Activated T-helper 1 cell treated with anti-CD3 and anti-CD28 coated beads, Interleukin-12 subunit alpha, Interleukin-12 subunit beta, Interleukin-2, Interleukin-4 antibody, amounts not matched to agents 30 ng/mL and 10 ng/mL and 1 ng/mL, durations not matched to agents 14 hours and 24 hours and 36 hours (primary cell): ENCODE measurements around the gene CGNL1. TPM values are rescaled to one million over a fixed set of nuclear protein-coding genes. Genes with fewer than 3 reads are reported as not detected.

Source experiments
- DNase-seq: peaks from one replicate; pipeline ENCODE4 v3.0.0; 2021; ENCODE audit warnings: low spot score
- H3K27ac Mint-ChIP-seq: one replicate; pipeline ENCODE4 v1.8.0; 2021; ENCODE audit warnings: mild to moderate bottlenecking, mixed read lengths
- H3K27me3 Mint-ChIP-seq: one replicate; pipeline ENCODE4 v1.8.0; 2022; ENCODE audit warnings: mild to moderate bottlenecking, moderate library complexity, mixed read lengths; ENCODE audit not compliant: insufficient read depth
- H3K36me3 Mint-ChIP-seq: one replicate; pipeline ENCODE4 v1.8.0; 2021; ENCODE audit warnings: low read depth, mixed read lengths
- H3K4me1 Mint-ChIP-seq: one replicate; pipeline ENCODE4 v1.8.0; 2021; ENCODE audit warnings: low read depth, mixed read lengths
- H3K4me3 Mint-ChIP-seq: one replicate; pipeline ENCODE4 v1.8.0; 2021; ENCODE audit warnings: mild to moderate bottlenecking, moderate library complexity, mixed read lengths
- H3K9me3 Mint-ChIP-seq: one replicate; pipeline ENCODE4 v1.8.0; 2021; ENCODE audit warnings: mixed read lengths
- intact Hi-C: fragments of 100-400 bp; cut with micrococcal nuclease; formaldehyde crosslinking; loops from one replicate; pipeline ENCODE4 v1.15.1; 2024
- total RNA-seq: library from RNA; stranded (reverse); gene quantifications from 2 replicates; pipeline ENCODE4 v1.2.3, GENCODE V29; 2022

Gene CGNL1
- total RNA-seq, 1 donor from 2014 or later, result not detected

DNA sequence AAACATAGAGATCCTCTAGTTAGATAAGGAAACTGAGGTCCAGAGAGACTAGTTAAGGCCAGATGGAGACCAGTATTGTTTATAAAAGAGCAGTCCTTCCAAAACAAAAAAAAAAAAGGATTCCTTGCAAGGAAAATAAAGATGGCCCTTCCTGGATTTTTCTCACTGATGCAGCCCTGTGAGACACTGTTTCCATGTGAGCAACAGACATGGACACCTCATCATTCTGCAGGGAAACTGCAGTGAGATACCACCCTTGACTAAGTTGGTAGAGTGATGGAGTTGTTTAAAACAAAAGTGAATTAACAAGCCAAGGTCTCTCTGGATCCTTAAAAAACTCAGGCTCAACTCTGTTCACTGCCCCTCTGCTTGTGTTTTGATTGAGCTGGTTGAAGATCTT is 149.8 kb downstream of the CGNL1 start:
- DNase-seq, result no peak
- H3K27me3 Mint-ChIP-seq, result peaks cover 14% of the 10 kb centered on the region
- H3K36me3 Mint-ChIP-seq, result no peaks in the 10 kb centered on the region
- no peak overlapping the region for H3K4me3 Mint-ChIP-seq
- no peaks in the 10 kb centered on the region for H3K4me1 Mint-ChIP-seq
- H3K9me3 Mint-ChIP-seq, result no peaks in the 10 kb centered on the region
- intact Hi-C loops, result loop anchor here (2.0 kb wide), 1 partner anchor 1029 kb away; no protein-coding TSS in a partner anchor
- no peak overlapping the region for H3K27ac Mint-ChIP-seq

- no peaks in the 10 kb centered on the region for H3K36me3 Mint-ChIP-seq
- H3K27ac Mint-ChIP-seq, result no peak overlapping the region
- no peaks in the 10 kb centered on the region for H3K4me1 Mint-ChIP-seq
- no peaks in the 10 kb centered on the region for H3K9me3 Mint-ChIP-seq
- peaks cover 14% of the 10 kb centered on the region for H3K27me3 Mint-ChIP-seq
- intact Hi-C loops, result loop anchor here (1.0 to 2.0 kb wide), 2 partner anchors 380 to 1030 kb away; no protein-coding TSS in a partner anchor
- no peak for DNase-seq
- no peak overlapping the region for H3K4me3 Mint-ChIP-seq
Measured at GRCh38 chr15:57526615-57527014, 150.3 kb downstream of the CGNL1 start.

DNA sequence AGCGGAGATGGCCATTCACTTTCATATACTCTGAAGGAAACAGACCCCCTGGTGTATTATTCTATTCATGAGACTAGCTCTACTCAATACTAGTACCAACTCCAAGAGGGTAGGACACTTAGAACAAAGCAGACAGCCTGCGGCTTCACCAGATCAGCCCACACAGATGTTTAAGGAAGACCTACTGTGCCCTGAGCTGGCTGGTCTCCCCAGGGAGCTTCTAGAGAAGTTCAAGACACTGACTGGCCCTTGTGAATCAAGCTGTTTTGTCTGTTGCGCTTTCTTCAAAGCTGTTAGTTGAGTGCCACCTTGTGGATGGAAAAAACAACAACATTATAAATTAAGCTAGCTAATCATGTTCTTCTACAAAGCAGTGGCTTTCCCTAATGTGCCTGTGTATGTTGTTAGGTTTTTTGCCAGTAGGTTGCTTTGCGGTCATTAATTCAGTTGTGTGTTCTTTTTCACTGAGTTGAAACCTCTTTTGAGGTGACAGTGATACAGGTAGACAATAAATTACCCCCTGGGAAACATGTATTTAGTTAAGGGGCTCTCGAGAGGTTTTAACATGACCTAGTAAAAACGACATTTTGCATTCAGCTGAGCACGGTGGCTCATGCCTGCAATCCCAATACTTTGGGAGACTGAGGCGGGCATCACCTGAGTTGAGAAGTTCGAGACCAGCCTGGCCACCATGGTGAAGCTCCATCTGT is 151.2 kb downstream of the CGNL1 start:
- H3K4me1 Mint-ChIP-seq, result no peaks in the 10 kb centered on the region
- peaks cover 14% of the 10 kb centered on the region for H3K27me3 Mint-ChIP-seq
- no peak overlapping the region for H3K27ac Mint-ChIP-seq
- intact Hi-C loops, result loop anchor here (1.0 to 2.0 kb wide), 2 partner anchors 381 to 1031 kb away; no protein-coding TSS in a partner anchor
- H3K36me3 Mint-ChIP-seq, result no peaks in the 10 kb centered on the region
- no peaks in the 10 kb centered on the region for H3K9me3 Mint-ChIP-seq
- DNase-seq, result peak; percentile 7
- H3K4me3 Mint-ChIP-seq, result no peak overlapping the region

- intact Hi-C loops, result no loop called here
- Mint-ChIP-seq H3K4me1 (no peaks in the 10 kb centered on the region), H3K9me3 (no peaks in the 10 kb centered on the region), H3K4me3 (no peak overlapping the region), H3K36me3 (no peaks in the 10 kb centered on the region), H3K27ac (no peak overlapping the region), H3K27me3 (peaks cover 17% of the 10 kb centered on the region)
- no peak for DNase-seq
Measured at GRCh38 chr15:57528940-57529565, 152.7 kb downstream of the CGNL1 start.

GRCh38 chr15:57529748-57530147 is 153.4 kb downstream of the CGNL1 start:
- Mint-ChIP-seq H3K4me3 (no peak overlapping the region), H3K27ac (no peak overlapping the region), H3K4me1 (no peaks in the 10 kb centered on the region), H3K36me3 (no peaks in the 10 kb centered on the region), H3K9me3 (no peaks in the 10 kb centered on the region), H3K27me3 (peaks cover 15% of the 10 kb centered on the region)
- DNase-seq, result no peak
- intact Hi-C loops, result no loop called here

- Mint-ChIP-seq H3K9me3 (no peaks in the 10 kb centered on the region), H3K4me3 (no peak overlapping the region), H3K36me3 (no peaks in the 10 kb centered on the region), H3K27ac (no peak overlapping the region), H3K4me1 (no peaks in the 10 kb centered on the region), H3K27me3 (peaks cover 13% of the 10 kb centered on the region)
- intact Hi-C loops, result no loop called here
- DNase-seq, result no peak
Measured at GRCh38 chr15:57532731-57533447, 156.6 kb downstream of the CGNL1 start.

GRCh38 chr15:57533448-57533799 is 157.1 kb downstream of the CGNL1 start:
- no peaks in the 10 kb centered on the region for H3K36me3 Mint-ChIP-seq
- no peak overlapping the region for H3K27ac Mint-ChIP-seq
- no peaks in the 10 kb centered on the region for H3K9me3 Mint-ChIP-seq
- H3K4me3 Mint-ChIP-seq, result no peak overlapping the region
- H3K27me3 Mint-ChIP-seq, result peaks cover 13% of the 10 kb centered on the region
- intact Hi-C loops, result no loop called here
- DNase-seq, result no peak
- H3K4me1 Mint-ChIP-seq, result no peaks in the 10 kb centered on the region

- intact Hi-C loops, result no loop called here
- DNase-seq, result no peak
- Mint-ChIP-seq H3K4me3 (no peak overlapping the region), H3K9me3 (no peaks in the 10 kb centered on the region), H3K27ac (no peak overlapping the region), H3K36me3 (no peaks in the 10 kb centered on the region), H3K27me3 (peaks cover 13% of the 10 kb centered on the region), H3K4me1 (no peaks in the 10 kb centered on the region)
Measured at GRCh38 chr15:57534281-57534680, 158.0 kb downstream of the CGNL1 start.

GRCh38 chr15:57537072-57537471 is 160.8 kb downstream of the CGNL1 start:
- Mint-ChIP-seq H3K36me3 (no peaks in the 10 kb centered on the region), H3K27ac (no peak overlapping the region)

DNA sequence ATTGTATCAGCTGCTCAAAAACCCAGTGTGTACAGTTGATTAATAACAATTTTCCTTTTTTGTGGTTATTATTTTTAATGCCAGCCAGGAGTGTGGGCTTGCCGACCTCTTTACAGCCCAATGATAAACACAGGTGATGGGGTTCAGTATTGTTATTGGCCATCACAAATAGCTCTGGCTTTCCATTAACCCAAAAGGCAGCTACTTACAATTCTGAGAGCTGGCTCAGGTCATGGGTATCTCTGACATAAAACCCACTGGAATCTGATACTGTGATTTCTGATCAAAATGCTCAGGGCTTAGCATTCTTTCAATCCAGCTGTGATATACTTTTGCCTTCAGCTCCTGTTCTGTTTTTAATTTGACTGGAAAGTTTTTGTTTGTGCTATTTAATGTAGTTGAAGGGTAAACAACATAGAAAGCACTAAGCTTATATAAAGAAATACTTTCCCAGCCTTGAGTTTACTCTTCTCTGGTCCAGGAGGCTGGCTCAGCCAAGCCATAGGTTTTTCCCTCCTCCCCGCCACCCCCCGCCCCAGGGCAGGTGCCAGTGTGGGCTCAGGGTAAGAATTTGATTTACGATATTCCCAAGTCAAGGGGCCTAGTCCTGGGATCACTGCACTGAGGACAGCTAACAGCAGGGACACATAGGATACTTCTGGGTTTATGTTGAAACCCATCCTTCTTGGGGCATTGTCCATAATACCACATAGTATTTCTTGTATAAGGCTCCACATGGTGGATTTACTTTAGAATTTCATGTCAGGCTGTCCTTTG is 161.4 kb downstream of the CGNL1 start:
- H3K36me3 Mint-ChIP-seq, result no peaks in the 10 kb centered on the region
- no peak overlapping the region for H3K27ac Mint-ChIP-seq
- peaks cover 15% of the 10 kb centered on the region for H3K4me1 Mint-ChIP-seq

More at GRCh38 chr15:57537072-57537471, 160.8 kb downstream of the CGNL1 start:
- H3K9me3 Mint-ChIP-seq, result peaks cover 8% of the 10 kb centered on the region
- no peak overlapping the region for H3K4me3 Mint-ChIP-seq
- H3K4me1 Mint-ChIP-seq, result peaks cover 15% of the 10 kb centered on the region
- DNase-seq, result no peak
- intact Hi-C loops, result no loop called here
- H3K27me3 Mint-ChIP-seq, result peaks cover 5% of the 10 kb centered on the region

DNA sequence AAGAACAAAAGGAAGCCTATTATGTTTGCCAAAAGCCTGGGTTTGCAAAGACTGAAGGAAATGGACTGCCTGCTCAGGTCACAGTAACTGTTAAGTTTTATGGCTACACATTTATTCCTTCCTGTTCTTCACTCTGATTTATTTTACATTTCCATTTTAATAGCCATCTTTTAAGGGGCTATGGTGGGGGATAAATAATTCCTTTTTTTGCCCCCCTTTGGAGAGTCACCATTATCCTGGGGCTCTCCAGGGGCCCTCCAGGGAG is 161.9 kb downstream of the CGNL1 start:
- H3K27ac Mint-ChIP-seq, result no peak overlapping the region
- no peaks in the 10 kb centered on the region for H3K36me3 Mint-ChIP-seq
- intact Hi-C loops, result no loop called here

More for the DNA sequence above, 161.4 kb downstream of the CGNL1 start:
- no peak overlapping the region for H3K4me3 Mint-ChIP-seq
- H3K9me3 Mint-ChIP-seq, result peaks cover 8% of the 10 kb centered on the region
- intact Hi-C loops, result no loop called here
- H3K27me3 Mint-ChIP-seq, result peaks cover 4% of the 10 kb centered on the region
- no peak for DNase-seq

GRCh38 chr15:57538821-57539220 is 162.5 kb downstream of the CGNL1 start:
- Mint-ChIP-seq H3K9me3 (peaks cover 8% of the 10 kb centered on the region), H3K4me3 (no peak overlapping the region), H3K36me3 (no peaks in the 10 kb centered on the region), H3K27ac (no peak overlapping the region), H3K4me1 (peaks cover 15% of the 10 kb centered on the region), H3K27me3 (peaks cover 3% of the 10 kb centered on the region)
- DNase-seq, result no peak
- intact Hi-C loops, result no loop called here

More for the DNA sequence above, 161.9 kb downstream of the CGNL1 start:
- Mint-ChIP-seq H3K9me3 (peaks cover 8% of the 10 kb centered on the region), H3K4me1 (peaks cover 15% of the 10 kb centered on the region), H3K27me3 (peaks cover 2% of the 10 kb centered on the region), H3K4me3 (no peak overlapping the region)
- no peak for DNase-seq
